NAMALWA (cell line): ENCODE measurements around the gene OR2V1.
"Not testable (repeated sequence)": the region's sequence is repeated elsewhere in the genome, so short reads cannot be mapped to it uniquely, and the experiment has no call there.

ENCODE experiments used
- DNase-seq: peaks from one replicate; pipeline ENCODE4 v3.0.0-alpha.2; 2015; ENCODE audit warnings: low spot score

The OR2V1 gene

DNA sequence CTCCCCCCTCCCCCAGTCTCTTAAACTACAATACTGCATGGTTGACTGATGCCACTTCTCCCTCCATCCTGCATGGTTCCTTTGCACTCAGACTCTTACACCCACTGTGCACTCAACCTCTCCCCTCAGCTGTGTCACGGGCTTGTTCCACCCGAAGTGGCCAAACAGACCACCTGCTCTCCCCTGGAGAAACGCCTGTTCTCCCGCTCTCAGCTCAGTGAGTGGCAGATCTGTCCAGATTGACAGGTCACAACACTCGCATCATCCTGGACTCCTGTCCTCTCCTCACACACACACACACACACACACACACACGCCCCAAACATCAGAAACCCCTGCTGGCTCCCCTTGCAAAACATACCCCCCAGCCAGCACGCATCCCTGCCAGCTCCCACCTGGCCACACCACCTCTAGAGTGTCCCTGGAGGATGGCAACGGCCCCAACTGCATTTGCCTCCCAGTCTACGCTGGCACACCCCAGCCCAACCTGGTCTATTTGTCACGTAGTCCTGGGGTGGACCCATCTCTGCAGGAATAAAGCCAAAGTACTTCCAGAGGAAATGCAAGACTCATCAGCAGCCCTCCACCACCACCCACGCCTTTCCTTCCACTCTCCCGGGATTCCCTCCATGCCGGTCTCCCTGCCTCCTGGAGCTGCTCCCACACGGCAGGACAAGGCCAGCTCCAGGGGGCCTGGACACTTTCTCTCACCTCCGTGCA, 2.9 kb downstream of the OR2V1 start:
- no peak for DNase-seq

DNA sequence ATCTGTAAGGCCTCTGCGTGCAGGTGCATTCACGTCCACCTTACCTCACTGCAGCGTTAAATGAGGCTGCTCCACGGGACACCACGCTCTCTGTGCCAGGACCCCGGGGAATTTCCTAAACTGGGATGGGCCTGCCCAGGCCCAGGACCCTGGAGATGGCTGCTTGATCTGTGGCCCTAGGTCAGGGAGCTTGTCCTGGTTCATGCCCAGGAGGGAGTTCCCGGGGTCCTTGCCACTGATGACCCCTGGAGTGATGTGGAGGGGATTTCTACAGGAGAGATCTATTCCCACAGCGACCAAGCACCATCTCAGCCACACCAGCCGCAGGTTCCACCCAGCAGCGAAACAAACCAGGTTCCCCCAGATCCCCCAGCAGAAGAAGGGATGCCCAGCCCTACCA, 3.5 kb downstream of the OR2V1 start:
- DNase-seq, result no peak

DNA sequence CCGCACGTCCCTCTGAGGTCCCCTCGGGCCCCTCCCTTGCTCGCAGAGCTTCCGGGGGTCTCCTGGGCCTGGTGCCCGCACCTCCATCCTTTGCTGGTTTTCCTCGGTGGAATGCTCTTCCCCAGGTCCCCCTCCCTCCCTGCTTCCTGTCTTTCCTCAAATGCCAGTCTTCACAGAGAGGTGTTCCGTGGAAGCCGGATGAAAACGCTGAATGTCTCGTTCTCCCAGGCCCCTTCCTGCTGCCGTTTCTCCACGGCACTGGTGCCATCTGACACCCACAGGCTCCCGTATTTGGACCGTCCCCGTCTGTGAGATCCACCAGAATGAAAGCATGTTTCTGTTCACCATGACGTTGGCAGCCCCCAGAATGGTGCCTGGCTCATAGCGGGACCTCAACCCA, 4.1 kb downstream of the OR2V1 start:
- DNase-seq, result no peak

DNA sequence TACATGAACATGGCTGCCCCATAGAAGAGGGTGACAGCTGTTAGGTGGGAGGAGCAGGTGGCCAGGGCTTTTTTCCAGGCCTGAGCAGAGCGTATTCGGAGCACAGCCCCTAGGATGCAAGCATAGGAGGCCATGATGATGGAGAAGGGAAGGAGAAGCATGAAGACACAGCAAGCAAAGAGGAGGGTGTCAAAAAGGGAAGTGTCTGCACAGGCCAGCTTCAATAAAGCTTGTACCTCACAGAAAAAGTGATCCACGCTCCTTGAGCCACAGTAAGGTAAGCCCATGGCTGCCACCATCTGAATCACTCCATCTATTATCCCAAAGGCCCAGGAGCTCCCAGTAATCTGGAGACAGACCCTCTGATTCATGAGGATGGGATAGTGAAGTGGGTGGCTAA, 6.4 kb downstream of the OR2V1 start:
- DNase-seq, result no peak

DNA sequence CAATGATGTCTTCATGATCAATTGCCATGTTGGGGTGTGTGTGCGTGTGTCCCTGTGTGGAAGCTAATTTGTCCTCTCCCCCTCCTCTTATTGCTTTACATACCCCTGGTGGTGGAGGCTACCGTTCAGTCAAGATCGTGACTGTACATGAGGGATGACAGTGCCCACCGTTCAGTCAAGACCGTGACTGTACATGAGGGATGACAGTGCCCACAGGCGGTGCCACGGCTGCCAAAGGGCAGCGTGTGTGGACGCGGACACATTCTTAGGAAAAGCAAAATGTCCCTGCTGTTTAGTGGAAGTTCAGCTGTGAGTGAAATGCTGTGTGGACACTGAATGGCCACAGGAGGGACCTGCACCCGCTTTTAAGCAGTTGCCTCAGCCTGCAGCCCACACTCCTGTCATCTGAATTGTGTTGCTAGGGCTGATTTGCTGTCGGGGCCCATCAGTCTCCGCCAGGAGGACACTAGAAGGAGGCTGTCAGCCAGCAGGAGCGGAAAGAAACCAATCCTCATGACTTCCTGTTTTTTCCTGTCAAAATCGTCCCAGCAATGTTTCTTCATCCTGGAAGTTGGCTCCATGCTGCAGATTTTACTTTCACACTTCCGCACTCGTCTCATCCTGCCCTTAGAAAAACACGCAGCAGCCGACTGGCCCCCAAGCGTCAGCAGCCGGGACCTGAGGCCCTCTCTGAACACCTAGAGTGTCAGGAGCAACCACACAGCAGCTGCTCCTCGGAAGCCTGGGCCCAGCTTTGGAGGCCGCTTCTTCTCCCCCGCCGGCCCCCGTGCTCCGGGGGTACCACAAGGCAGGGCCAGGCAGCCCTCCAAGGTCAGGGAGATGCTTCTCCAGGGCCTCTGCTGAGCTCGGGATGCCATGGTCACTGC, 9.1 kb downstream of the OR2V1 start:
- DNase-seq, result no peak

DNA sequence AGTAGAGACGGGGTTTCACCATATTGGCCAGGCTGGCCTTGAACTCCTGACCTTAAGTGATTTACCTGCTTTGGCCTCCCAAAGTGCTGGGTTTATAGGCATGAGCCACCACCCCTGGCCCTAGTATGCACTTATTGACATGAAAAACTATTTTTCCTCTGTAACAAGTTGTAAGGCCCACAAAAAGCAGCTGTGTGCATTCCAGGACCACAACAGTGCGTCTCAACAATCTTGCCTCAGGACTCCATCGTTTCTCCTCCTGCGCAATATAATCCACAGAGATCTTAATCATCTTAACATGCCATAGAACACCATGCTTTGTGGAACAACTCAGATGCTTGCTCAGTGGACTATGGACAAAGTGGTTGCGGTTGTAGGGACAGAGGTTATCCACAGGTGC, 10.2 kb downstream of the OR2V1 start:
- DNase-seq, result no peak

DNA sequence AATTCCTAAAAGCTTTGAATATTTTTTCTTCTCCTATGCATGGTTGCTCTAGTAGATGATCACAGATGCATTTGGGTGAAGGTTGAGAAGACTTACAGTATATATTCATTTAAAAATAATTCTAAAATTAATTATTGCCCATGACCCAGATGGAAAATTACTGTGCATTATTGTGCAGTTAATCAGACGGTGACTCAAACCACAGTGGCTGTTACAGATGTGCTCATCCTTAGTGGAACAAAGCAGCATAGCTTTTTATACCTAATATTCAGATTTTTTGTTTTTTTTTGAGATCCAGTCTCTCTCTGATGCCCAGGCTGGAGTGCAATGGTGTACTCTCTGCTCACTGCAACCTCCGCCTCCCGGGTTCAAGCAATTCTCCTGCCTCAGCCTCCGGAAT, 10.7 kb downstream of the OR2V1 start:
- DNase-seq, result no peak

DNA sequence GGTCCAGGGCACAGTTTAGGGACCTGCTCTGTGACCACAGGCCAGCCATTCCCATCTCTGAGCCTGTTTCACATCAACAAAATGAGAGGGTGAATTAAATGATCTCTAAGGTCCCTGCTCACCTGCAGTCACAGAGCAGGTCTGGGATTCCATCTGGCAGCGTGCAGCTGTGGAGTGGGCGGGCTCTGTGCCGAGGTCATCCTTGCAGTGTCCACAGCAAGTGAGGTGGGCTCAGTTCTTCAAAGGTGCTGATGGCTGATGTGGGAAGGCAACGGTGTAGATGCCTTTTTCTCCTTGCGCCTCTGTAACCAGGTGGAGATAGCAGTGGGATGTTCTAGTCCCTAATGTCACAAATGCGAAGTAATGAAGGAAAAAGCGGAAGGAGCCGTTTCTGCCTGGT, 11.9 kb downstream of the OR2V1 start:
- DNase-seq, result no peak

DNA sequence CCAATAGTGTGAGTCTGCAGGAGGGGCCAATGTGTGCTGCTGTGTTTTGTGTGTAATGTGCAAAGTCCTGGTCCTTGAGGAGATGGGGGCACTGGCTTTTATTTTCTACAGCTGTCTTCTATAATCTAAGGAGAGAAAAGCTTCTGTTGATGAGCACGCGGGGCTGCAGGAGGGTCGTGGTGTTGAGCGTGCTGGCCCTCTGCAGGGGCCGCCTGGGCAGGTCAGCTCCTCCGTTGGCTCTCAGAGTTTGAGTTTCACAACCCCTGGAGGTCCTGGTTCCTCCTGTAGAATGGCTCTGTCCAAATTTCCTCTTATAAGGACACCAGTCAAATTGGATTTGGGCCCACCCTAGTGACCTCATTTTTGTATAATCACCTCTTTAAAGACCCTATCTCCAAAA, 12.6 kb downstream of the OR2V1 start:
- DNase-seq, result no peak

DNA sequence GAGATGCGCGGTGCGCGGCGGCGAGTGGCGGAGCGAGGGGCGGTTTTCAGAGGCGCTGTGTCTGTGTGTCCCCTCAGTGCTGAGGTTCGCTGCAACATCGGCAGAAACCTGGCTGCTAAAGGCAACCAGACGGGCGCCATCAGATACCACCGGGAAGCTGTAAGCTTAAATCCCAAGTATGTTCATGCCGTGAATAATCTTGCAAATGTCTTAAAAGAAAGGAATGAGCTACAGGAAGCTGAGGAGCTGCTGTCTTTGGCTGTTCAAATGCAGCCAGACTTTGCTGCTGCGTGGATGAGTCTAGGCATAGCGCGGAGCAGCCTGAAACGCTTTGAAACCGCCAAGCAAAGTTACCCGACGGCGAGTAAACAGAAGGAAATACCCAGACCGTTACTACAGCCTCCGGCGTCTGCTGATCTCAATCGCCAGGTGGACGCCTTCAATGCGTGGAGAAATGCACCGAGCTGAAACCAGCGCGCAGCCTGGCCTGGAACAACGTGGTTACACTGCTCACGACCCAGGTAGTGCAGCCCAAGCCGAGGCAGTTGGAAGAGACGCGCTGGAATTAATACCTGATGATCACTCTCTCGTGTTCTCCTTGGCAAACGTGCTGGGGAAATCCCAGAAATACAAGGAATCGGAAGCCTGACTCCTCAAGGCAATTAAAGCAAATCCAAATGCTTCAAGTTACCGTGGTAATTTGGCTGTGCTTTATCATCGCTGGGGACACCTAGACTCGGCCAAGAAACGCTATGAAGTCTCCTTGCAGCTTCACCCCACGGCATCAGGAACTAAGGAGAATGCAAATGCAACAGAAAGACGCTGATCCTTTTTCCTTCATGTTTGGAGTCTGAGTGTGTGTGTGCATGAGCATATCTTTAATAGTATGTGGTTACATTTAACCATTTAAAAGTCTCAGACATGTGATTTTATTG, 15.9 kb downstream of the OR2V1 start:
- DNase-seq, result no peak

DNA sequence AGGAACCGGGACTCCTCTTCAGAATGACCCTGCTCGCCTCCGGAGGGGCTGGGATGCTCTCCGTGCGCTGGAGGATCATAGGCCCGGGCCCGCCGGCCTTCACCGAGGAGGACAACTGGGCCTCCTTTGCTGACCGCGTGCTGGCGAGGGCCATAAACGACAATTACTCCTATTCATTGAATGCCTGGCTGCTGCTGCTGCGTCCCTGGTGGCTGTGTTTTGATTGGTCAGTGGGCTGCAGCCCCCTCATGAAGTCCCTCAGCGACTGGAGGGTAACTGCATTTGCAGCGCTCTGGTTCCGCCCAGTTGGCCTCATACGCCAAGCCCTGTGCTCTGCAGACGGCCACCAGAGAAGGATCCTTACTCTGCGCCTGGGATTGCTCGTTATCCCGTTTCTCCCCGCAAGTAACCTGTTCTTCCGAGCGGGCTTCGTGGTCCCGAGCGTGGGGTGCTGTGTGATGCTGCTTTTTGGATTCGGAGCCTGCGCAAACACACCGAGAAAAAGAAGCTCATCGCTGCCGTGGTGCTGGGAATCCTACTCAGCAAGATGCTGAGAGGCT, 16.6 kb downstream of the OR2V1 start:
- no peak for DNase-seq

DNA sequence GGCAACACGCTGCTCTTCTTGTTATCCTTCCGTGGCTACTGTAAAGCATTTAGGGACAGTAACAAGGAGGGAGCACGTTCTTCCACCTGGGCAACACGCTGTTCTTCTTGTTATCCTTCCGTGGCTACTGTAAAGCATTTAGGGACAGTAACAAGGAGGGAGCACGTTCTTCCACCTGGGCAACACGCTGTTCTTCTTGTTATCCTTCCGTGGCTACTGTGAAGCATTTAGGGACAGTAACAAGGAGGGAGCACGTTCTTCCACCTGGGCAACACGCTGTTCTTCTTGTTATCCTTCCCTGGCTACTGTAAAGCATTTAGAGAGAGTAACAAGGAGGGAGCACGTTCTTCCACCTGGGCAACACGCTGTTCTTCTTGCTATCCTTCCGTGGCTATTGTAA, 17.4 kb downstream of the OR2V1 start:
- not testable (repeated sequence) for DNase-seq

DNA sequence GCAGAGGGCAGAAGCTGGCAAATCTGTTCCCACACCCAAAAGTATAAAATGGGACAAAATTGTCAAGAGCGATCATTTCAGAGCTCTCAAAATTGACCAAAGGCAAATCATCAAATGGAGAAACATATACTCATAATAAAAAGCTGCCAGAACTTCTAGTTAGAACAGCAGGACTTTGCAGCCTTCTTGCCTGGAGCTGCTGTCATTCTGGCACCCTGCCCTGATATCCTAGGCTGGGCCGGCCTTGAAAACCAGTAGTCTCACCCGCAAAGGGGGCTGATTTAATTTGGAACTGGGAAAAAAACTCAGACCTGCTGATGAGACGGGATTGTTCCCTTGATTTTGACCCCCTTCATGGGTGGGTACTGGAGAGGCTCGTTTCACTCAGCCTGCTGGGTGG, 18.5 kb downstream of the OR2V1 start:
- DNase-seq, result no peak

DNA sequence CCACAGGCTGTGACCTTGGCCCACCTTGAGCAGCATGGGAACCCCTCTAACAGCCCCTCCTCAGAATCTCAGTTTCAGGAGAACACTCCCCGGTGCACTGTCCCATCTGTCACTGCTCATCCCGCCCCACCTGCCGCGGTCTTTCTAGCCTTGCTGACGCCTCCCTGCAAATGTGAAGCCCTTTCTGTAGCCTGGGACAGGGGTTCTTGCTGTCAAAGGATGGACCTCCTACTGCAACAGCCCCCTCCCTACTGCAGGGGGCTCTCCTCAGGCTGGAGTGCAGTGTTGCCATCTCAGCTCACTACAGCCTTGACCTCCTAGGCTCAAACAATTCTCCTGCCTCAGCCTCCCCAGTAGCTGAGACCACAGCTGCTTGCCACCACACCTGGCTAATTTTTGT, 20.0 kb downstream of the OR2V1 start:
- no peak for DNase-seq

DNA sequence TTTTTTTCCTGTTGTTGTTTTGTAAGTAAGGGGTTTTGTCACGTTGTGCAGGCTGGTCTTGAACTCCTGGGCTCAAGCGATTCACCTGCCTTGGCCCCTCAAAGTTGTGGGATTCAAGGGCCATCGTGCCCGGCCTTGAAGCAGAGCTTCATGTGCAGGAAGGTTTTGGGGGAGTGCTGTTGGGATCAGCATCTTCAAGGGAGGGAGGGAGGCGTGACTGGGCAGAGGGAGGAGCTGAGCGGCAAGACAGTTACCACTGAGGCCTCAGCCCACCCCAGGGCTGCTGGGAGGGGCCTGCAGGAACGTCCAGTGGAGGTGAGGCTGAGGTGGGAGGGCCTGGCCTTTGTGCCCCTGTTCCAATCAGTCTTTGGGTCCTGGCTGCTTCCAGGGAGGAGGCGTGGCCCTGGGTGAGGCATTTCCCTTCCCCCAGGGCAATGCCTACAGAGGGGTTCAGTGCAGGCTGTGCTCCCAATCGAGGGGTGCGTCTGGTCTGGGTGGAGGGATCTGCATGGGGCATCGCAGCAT, 21.4 kb downstream of the OR2V1 start:
- no peak for DNase-seq

DNA sequence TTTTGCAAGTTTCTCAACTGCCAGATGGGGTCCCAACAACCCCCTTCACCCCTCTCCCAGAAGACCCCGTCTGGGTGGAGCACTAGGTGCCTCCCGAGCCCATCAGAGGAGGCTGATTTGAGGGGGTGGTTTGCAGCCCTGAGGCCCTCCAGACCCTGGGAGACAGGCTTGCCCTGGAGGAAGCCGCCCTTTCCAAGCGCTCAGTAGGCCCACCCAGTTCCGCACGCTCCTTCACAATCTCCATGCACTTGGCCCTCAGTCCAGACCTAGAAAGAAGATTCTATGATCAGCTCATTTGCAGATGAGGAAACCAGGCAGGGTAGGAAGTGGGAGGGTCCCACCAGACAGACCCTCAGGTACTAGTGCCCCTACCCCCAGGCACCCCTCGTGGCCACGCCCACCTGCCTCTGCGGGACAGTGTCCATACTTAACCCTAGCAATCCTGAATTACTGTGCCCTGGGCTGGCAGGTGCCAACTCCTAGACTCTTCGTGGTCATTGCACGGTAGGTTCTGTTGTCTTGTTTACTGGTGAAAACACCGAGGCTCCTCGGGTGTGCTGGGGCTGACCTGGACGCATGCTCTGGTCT, 22.3 kb downstream of the OR2V1 start:
- no peak for DNase-seq

DNA sequence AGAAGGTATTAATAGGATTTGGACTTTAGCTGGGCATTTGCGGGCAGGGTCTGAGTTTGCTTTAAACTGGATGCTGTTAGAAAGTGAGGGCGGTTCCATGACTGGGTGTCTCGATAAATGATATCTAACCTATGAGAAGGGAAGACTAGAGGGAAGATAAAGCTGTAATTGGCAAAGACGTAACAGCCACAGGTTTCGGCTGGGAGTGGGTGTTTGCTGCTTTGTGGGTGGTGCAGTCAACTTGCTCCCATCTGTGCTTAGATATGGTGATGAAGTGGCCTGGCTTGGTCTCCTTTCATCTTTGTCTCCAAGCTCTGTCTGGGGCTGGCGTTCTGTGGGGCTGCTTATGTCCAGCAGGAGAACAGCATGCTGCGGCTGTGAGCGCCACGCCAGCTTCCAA, 23.3 kb downstream of the OR2V1 start:
- DNase-seq, result no peak

DNA sequence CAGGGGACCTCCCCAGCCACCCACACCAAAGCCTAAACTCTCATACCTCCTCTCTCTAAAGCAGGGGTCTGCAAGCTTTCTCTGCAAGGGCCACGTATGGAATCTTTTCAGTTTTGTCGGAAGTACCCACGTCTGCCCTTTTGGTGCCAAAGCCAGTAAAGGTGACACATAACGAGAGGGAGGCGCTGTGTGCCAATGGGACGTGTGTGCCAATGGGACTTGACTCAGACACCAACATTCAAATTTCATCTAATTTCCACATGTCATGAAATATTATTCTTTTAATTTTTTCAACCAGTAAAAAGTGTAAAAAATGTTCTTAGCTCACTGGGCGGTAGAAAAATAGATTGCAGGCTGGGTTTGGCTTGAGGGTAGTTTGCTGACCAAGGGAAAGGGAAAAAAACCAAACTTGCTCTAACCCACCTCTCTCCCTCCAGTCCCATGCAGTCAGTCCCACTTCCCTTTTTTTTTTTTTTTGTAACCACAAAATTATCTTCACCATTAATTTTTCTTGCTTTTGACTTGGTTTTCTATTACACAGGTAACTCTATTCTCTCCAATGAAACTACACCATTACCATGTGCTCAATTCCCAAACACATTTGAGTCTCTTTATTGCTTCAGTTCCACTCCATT, 25.5 kb downstream of the OR2V1 start:
- DNase-seq, result no peak

DNA sequence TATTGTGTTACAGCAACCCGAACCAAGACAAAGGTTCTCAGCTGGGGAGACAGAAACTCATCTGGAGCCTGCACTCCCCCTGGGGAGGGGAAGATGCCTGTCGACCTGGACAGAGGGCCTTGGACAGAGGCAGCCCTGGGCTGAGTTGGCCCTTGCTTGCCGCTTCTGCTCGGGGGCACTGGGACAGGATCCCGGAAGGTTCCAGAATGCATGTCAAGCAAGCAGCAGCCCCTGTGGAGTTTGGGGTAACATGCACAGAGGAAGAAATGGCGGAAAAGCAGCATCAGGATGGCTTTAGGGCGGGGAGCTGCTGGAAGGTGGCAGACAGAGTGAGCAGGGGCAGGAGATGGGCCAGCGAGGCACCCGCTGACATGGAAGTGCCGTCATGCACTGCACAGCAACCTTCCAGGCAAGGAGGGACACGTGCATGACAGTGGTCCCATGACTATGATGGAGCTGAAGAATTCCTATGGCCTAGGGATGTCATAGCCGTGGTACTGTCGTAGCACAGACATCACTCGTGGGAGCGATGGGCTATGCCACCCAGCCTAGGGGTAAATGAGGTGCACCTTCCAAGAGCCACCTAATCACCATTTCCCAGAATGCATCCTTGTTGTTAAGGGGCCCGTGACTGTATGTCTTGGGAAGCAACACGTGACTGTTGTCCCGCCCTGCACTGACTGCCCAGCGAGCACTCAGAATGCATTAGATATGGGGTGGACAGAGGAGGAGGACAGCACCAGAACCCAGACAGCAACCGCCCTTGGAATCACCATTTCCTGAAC, 26.2 kb downstream of the OR2V1 start:
- not testable (repeated sequence) for DNase-seq

DNA sequence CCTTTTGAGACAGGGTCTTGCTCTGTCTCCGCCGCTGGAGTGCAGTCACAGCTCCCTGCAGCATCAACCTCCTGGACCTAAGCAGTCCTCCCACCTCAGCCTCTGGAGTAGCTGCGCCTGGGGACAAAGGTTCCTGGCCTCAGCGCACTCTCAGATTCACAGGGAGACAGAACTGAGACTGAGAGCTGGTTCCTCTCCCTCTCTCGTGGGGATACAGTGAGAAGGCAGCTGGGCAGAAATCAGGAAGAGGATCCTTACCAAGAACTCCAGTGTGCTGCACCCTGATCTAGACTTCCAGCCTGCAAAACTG, 26.8 kb downstream of the OR2V1 start:
- DNase-seq, result not testable (repeated sequence)
